Measurements from ENCODE around the gene PRR29. TPM values are rescaled to one million over a fixed set of nuclear protein-coding genes. Genes with fewer than 3 reads are reported as not detected.
"Not testable (repeated sequence)": the region's sequence is repeated elsewhere in the genome, so short reads cannot be mapped to it uniquely, and the experiment has no call there.

PRR29 gene
- total RNA-seq, 4 donors from 2014 or later: 0.09 TPM; not detected in 3

DNA sequence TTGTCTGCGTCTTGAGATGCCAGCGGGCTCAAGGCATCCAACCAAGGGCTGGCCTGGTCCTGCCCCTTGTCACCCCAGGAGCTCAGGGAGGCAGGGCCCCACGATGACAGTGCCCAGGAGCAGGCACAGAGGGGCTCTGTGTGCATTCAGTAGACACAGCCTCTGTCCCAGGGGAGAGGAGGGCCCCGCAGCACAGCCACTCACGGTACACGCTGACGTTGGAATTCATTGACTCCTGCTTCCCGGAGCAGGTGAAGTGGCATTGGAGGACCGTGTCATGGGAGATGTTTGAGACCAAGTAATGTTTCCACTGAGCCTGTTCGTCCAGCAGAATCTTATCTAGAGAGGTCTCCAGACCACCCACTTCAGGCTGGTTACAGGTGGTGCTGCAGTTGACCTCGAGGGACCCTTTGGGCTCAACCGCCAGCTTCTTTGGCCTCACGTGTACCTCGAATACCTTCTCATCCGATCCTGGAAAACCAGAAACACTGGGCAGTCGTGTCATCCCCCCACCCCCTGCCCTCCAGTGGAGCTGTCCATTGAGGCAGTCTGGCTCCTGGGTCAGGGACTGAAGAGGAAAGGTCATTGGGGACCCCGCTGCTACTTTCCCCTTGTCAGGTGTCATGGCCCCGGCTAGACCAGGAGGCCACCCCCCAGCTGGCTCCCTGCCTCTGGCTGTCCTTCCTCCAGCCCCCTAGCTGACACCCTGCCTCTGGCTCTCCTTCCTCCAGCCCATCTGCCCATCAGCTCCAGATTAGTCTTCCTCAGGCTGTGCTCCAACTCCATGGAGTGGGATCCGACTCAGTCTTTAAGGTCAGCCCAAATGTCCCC lies 7.0 kb downstream of the PRR29 start:
- no peaks in the 10 kb centered on the region for H3K36me3 ChIP-seq
- intact Hi-C loops (cut with DNase I): no loop called here
- DNase-seq: no peak
- WGBS, 2 donors: 66 to 70% methylated on average over 11 to 13 of the region's 19 CpGs
- H3K27ac ChIP-seq: peak overlapping the region in 2 of 4 donors; percentile 67 to 72
- H3K27me3 ChIP-seq: peaks cover 0 to 6% (median 0%) of the 10 kb centered on the region in 4 donors
- no peaks in the 10 kb centered on the region for H3K9me3 ChIP-seq
- TF ChIP-seq POLR2A (IDR thresholded peaks at IDR 0.05): no peak
- TF ChIP-seq, protein P1, sequence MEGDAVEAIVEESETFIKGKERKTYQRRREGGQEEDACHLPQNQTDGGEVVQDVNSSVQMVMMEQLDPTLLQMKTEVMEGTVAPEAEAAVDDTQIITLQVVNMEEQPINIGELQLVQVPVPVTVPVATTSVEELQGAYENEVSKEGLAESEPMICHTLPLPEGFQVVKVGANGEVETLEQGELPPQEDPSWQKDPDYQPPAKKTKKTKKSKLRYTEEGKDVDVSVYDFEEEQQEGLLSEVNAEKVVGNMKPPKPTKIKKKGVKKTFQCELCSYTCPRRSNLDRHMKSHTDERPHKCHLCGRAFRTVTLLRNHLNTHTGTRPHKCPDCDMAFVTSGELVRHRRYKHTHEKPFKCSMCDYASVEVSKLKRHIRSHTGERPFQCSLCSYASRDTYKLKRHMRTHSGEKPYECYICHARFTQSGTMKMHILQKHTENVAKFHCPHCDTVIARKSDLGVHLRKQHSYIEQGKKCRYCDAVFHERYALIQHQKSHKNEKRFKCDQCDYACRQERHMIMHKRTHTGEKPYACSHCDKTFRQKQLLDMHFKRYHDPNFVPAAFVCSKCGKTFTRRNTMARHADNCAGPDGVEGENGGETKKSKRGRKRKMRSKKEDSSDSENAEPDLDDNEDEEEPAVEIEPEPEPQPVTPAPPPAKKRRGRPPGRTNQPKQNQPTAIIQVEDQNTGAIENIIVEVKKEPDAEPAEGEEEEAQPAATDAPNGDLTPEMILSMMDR (IDR thresholded peaks at IDR 0.05): no peak
- peak overlapping the region in 1 of 4 donors; percentile 42 for H3K4me3 ChIP-seq
- H3K4me1 ChIP-seq: peaks cover 0 to 50% (median 30%) of the 10 kb centered on the region in 3 donors

DNA sequence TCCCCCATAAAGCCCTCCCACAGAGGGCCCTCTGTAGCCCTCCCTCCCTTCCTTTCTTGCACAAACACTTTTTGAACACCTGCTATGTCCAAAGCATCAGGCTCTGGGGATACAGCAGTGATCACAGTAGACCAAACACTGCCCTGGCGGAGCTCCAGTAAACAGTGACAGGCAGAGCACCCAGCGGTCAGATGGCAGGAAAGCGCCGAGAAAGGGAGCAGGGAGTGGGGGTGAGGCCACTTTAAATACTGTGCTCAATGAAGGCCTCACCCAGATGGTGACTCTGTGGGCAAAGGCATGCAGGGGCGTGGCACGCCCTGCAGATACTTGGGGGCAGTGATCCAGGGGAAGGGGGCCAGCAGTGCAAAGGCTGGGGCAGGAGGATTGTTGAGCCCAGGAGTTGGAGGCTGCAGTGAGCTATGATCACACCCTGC lies 7.6 kb downstream of the PRR29 start:
- TF ChIP-seq, protein P1 (IDR thresholded peaks at IDR 0.05): no peak
- TF ChIP-seq POLR2A (IDR thresholded peaks at IDR 0.05): no peak
- 53% methylated on average over 3 of the region's 6 CpGs; no CpG with 5 or more reads in 1 of the 2 donors for WGBS, 2 donors
- H3K27me3 ChIP-seq: peaks cover 0 to 3% (median 0%) of the 10 kb centered on the region in 4 donors
- intact Hi-C loops (cut with DNase I): no loop called here
- H3K9me3 ChIP-seq: no peaks in the 10 kb centered on the region
- peak overlapping the region in 1 of 4 donors; percentile 42 for H3K4me3 ChIP-seq
- peak overlapping the region in 2 of 4 donors; percentile 67 to 72 for H3K27ac ChIP-seq
- H3K4me1 ChIP-seq: peaks cover 0 to 50% (median 30%) of the 10 kb centered on the region in 3 donors
- no peak for DNase-seq
- no peaks in the 10 kb centered on the region for H3K36me3 ChIP-seq

DNA sequence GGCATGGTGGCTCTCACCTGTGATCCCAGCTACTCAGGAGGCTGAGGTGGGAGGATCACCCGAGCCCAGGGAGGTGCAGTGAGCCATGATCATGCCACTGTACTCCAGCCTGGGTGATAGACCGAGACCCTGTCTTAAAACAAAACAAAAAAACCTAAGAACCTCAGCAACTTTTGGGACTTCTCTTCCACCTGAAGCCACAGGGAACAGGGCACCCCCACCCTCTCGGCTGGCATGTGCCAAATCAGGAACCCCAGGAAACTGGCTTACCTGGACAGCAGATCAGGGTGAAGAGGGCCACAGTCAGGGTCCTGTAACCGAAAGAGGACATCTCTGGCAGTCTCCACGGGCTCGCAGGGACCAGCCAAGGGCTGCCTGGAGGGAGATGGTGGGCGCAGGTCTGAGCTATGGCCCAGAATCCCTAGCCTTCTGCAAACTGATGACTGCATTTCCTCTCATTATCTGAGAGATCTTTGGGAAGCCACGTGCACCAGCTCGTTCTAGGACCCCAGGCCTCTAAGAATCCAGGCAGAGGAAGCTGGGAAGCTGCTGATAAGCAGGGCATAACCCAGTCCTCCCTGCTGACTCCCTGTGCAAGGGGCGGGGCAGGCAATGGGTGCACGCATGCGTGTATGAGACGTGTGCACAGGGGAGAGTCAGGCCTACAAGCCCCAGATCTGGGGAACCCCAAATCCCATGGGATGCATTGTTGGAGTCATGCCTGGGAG lies 8.4 kb downstream of the PRR29 start:
- Histone ChIP-seq H3K4me1 (peaks cover 0 to 50% (median 25%) of the 10 kb centered on the region in 3 donors), H3K27ac (peak overlapping the region in 3 of 4 donors; percentile 57 to 72 (median 67)), H3K27me3 (no peaks in the 10 kb centered on the region), H3K4me3 (peak overlapping the region in 1 of 4 donors; percentile 42), H3K9me3 (no peaks in the 10 kb centered on the region), H3K36me3 (no peaks in the 10 kb centered on the region)
- DNase-seq: no peak
- intact Hi-C loops (cut with DNase I): no loop called here
- TF ChIP-seq, protein P1 (IDR thresholded peaks at IDR 0.05): no peak
- peak in 1 of 4 donors; percentile 10 for TF ChIP-seq POLR2A (IDR thresholded peaks at IDR 0.05)
- WGBS, 2 donors: 60 to 72% methylated on average over 1 to 6 of the region's 13 CpGs

- WGBS, 2 donors: 79 to 89% methylated on average over 3 to 5 of the region's 5 CpGs
- H3K27me3 ChIP-seq; intact Hi-C loops (cut with DNase I); H3K36me3 ChIP-seq; DNase-seq; H3K4me3 ChIP-seq; H3K9me3 ChIP-seq: not testable (repeated sequence)
- Histone ChIP-seq H3K27ac (peak overlapping the region in 3 of 4 donors; percentile 22 to 61 (median 48)), H3K4me1 (peaks cover 0 to 50% (median 23%) of the 10 kb centered on the region in 3 donors)
These were observed 9.1 kb downstream of the PRR29 start for GRCh38 chr17:64007089-64007837.

DNA sequence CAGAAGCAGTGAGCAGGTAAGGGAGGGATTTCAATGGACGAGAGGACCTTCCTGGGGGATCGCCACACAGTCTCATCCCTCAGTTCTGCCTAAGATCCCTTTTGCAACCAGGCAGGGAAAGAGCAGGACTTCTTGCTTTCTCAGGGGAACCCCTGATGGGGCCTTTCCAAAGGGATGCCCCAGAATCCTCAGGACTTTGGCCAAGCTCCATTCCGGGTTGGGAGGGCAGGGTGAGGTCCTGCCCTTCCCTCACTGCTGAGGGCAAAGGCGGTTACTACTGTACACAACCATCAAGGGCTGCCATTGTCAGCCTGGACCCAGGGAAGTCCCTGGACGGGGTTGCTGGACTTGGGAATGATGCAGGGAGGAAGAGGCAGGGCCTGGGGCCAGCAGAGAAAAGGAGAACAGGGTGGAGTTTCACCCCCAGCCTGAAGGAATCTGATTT lies 9.7 kb downstream of the PRR29 start:
- TF ChIP-seq, protein P1 (IDR thresholded peaks at IDR 0.05): no peak
- TF ChIP-seq POLR2A (IDR thresholded peaks at IDR 0.05): no peak
- intact Hi-C loops (cut with DNase I): no loop called here
- Histone ChIP-seq H3K27ac (peak overlapping the region in 3 of 4 donors; percentile 22 to 61 (median 48)), H3K4me1 (peaks cover 0 to 50% (median 23%) of the 10 kb centered on the region in 3 donors), H3K27me3 (no peaks in the 10 kb centered on the region), H3K36me3 (no peaks in the 10 kb centered on the region), H3K4me3 (no peak overlapping the region), H3K9me3 (no peaks in the 10 kb centered on the region)
- DNase-seq: no peak
- 54% methylated on average over 4 of the region's 5 CpGs; no CpG with 5 or more reads in 1 of the 2 donors for WGBS, 2 donors

Measured in esophagus squamous epithelium (tissue), 5 donors.